Cardiac septum (tissue), 1 donor: ENCODE measurements around the gene RAB29. TPM values are rescaled to one million over a fixed set of nuclear protein-coding genes. Genes with fewer than 3 reads are reported as not detected.
"Not testable (repeated sequence)": the region's sequence is repeated elsewhere in the genome, so short reads cannot be mapped to it uniquely, and the experiment has no call there.

Experiments
- DNase-seq: peaks from one replicate; pipeline ENCODE4 v3.0.0-alpha.2; 2020; ENCODE audit warnings: low spot score
- intact Hi-C: fragments of 100-400 bp; cut with DNase I; formaldehyde crosslinking; loops from one replicate; pipeline ENCODE4 v1.14.0; 2022
- total RNA-seq: library from RNA; stranded (reverse); fragmentation: NEBNext Ultra II Directional; extraction: Animal tissue kit (Norgen Biotek cat#: 25700); gene quantifications from one replicate; pipeline ENCODE4 v1.2.1, GENCODE V29; 2021
- donor health status: DM: no; HTN: no; CAD: no.

The RAB29 gene
- total RNA-seq, 1 donor from 2014 or later = 21.3 TPM

- intact Hi-C loops = no loop called here
- no peak for DNase-seq
Observed at GRCh38 chr1:205744403-205744802, 30.9 kb downstream of the RAB29 start.

GRCh38 chr1:205743977-205744376 lies 31.3 kb downstream of the RAB29 start:
- no peak for DNase-seq
- intact Hi-C loops = no loop called here

GRCh38 chr1:205741681-205742080 lies 33.6 kb downstream of the RAB29 start:
- intact Hi-C loops = no loop called here
- no peak for DNase-seq

GRCh38 chr1:205739348-205740160 lies 35.7 kb downstream of the RAB29 start:
- no peak for DNase-seq
- intact Hi-C loops = no loop called here

- intact Hi-C loops = no loop called here
- DNase-seq = no peak
Observed at GRCh38 chr1:205735218-205735617, 40.1 kb downstream of the RAB29 start.

- DNase-seq = no peak
- intact Hi-C loops = no loop called here
Observed at GRCh38 chr1:205733438-205734175, 41.7 kb downstream of the RAB29 start.

GRCh38 chr1:205729945-205730610 lies 45.2 kb downstream of the RAB29 start:
- DNase-seq = no peak
- intact Hi-C loops = no loop called here

GRCh38 chr1:205726619-205727125 lies 48.6 kb downstream of the RAB29 start:
- DNase-seq = no peak
- intact Hi-C loops = no loop called here

- intact Hi-C loops = no loop called here
Observed at GRCh38 chr1:205725514-205725913, 49.8 kb downstream of the RAB29 start.

GRCh38 chr1:205720740-205721139 lies 54.5 kb downstream of the RAB29 start:
- DNase-seq, intact Hi-C loops: not testable (repeated sequence)

More at GRCh38 chr1:205725514-205725913, 49.8 kb downstream of the RAB29 start:
- DNase-seq = no peak

GRCh38 chr1:205719762-205720161 lies 55.5 kb downstream of the RAB29 start:
- intact Hi-C loops = no loop called here
- no peak for DNase-seq

- no peak for DNase-seq
- intact Hi-C loops = no loop called here
Observed at GRCh38 chr1:205719015-205719414, 56.3 kb downstream of the RAB29 start.

Other genes with a start within 250 kb of the RAB29 start
- 42.3 TPM for gene ELK4, start 143.5 kb downstream of the RAB29 start, total RNA-seq
- 1.8 TPM for gene SLC45A3, start 95.0 kb downstream of the RAB29 start, total RNA-seq
- gene NUCKS1, start 25.3 kb downstream of the RAB29 start, total RNA-seq = 213 TPM
- gene SLC41A1, start 37.7 kb upstream of the RAB29 start, total RNA-seq = 238 TPM
- gene PM20D1, start 74.7 kb upstream of the RAB29 start, total RNA-seq = 1.7 TPM
- 9.8 TPM for gene SLC26A9, start 168.0 kb upstream of the RAB29 start, total RNA-seq
- gene RAB7B, start 227.9 kb upstream of the RAB29 start, total RNA-seq = 2.1 TPM
- not detected for gene CTSE, start 248.4 kb upstream of the RAB29 start, total RNA-seq